NT2/D1 (cell line): ENCODE results near the gene CAPZB.

ENCODE experiments used
- DNase-seq: peaks from one replicate; pipeline ENCODE4 v3.0.0-alpha.2; 2011; ENCODE audit warnings: low read depth, low spot score
- H3K27me3 ChIP-seq: 2 replicates; pipeline ENCODE4 v1.6.0; 2011; ENCODE audit warnings: mild to moderate bottlenecking; ENCODE audit not compliant: insufficient read length, insufficient read depth
- H3K36me3 ChIP-seq: 2 replicates; pipeline ENCODE4 v1.6.1; 2011; ENCODE audit warnings: mild to moderate bottlenecking, low read length, mixed read lengths; ENCODE audit not compliant: insufficient read depth, insufficient read length
- H3K4me1 ChIP-seq: 2 replicates; pipeline ENCODE4 v1.5.1; 2011; ENCODE audit not compliant: insufficient read depth, insufficient read length
- H3K4me3 ChIP-seq: 2 replicates; pipeline ENCODE4 v1.5.1; 2011; ENCODE audit warnings: low read depth; ENCODE audit not compliant: insufficient read length
- H3K9ac ChIP-seq: 2 replicates; pipeline ENCODE4 v1.6.0; 2011; ENCODE audit warnings: low read depth; ENCODE audit not compliant: insufficient read length
- H3K9me3 ChIP-seq: 2 replicates; pipeline ENCODE4 v1.5.1; 2011; ENCODE audit warnings: mild to moderate bottlenecking, low read length; ENCODE audit not compliant: insufficient read depth
- SUZ12 ChIP-seq: IDR thresholded peaks from 2 replicates; pipeline ENCODE4 v1.6.1; 2011; ENCODE audit not compliant: insufficient read length, insufficient read depth; ENCODE audit errors: extremely low read depth
- YY1 ChIP-seq: IDR thresholded peaks from 2 replicates; pipeline ENCODE4 v1.6.1; 2011; ENCODE audit not compliant: insufficient read length, insufficient read depth
- ZNF274 ChIP-seq: IDR thresholded peaks from 2 replicates; pipeline ENCODE4 v1.6.1; 2011; ENCODE audit warnings: mild to moderate bottlenecking, low read depth, low read length

The CAPZB gene

GRCh38 chr1:19319196-19319595 is 166.1 kb downstream of the CAPZB start:
- TF ChIP-seq SUZ12 (no peak), ZNF274 (no peak), YY1 (no peak)
- Histone ChIP-seq H3K4me1 (peaks cover 5% of the 10 kb centered on the region), H3K9me3 (no peaks in the 10 kb centered on the region), H3K27me3 (no peaks in the 10 kb centered on the region), H3K9ac (no peak overlapping the region), H3K36me3 (peaks cover 40% of the 10 kb centered on the region), H3K4me3 (no peak overlapping the region)
- no peak for DNase-seq

- H3K4me3 ChIP-seq, result no peak overlapping the region
- H3K4me1 ChIP-seq, result peaks cover 5% of the 10 kb centered on the region
- H3K27me3 ChIP-seq, result no peaks in the 10 kb centered on the region
- H3K36me3 ChIP-seq, result peaks cover 35% of the 10 kb centered on the region
- DNase-seq, result no peak
- no peak overlapping the region for H3K9ac ChIP-seq
- no peaks in the 10 kb centered on the region for H3K9me3 ChIP-seq
- no peak for TF ChIP-seq SUZ12
- TF ChIP-seq YY1, result no peak
- TF ChIP-seq ZNF274, result no peak
Observed at GRCh38 chr1:19317126-19317910, 168.0 kb downstream of the CAPZB start.

GRCh38 chr1:19315378-19316198 is 169.8 kb downstream of the CAPZB start:
- TF ChIP-seq ZNF274 (no peak), YY1 (no peak), SUZ12 (no peak)
- peaks cover 11% of the 10 kb centered on the region for H3K4me1 ChIP-seq
- H3K4me3 ChIP-seq, result no peak overlapping the region
- H3K9ac ChIP-seq, result no peak overlapping the region
- H3K9me3 ChIP-seq, result no peaks in the 10 kb centered on the region
- H3K27me3 ChIP-seq, result peaks cover 6% of the 10 kb centered on the region
- H3K36me3 ChIP-seq, result peaks cover 30% of the 10 kb centered on the region
- DNase-seq, result no peak

- peak overlapping the region; percentile 17 for H3K9ac ChIP-seq
- H3K9me3 ChIP-seq, result no peaks in the 10 kb centered on the region
- H3K36me3 ChIP-seq, result peaks cover 29% of the 10 kb centered on the region
- H3K4me3 ChIP-seq, result no peak overlapping the region
- peaks cover 11% of the 10 kb centered on the region for H3K4me1 ChIP-seq
- TF ChIP-seq ZNF274, result no peak
- TF ChIP-seq SUZ12, result no peak
- TF ChIP-seq YY1, result no peak
- H3K27me3 ChIP-seq, result peaks cover 6% of the 10 kb centered on the region
- DNase-seq, result no peak
Observed at GRCh38 chr1:19313961-19314882, 171.1 kb downstream of the CAPZB start.

- TF ChIP-seq YY1, result no peak
- TF ChIP-seq SUZ12, result no peak
- no peak for TF ChIP-seq ZNF274
- no peak overlapping the region for H3K4me3 ChIP-seq
Observed at GRCh38 chr1:19313636-19313959, 171.7 kb downstream of the CAPZB start.

GRCh38 chr1:19312782-19313635 is 172.3 kb downstream of the CAPZB start:
- peak overlapping the region; percentile 79 for H3K4me3 ChIP-seq
- no peak for DNase-seq

More at GRCh38 chr1:19313636-19313959, 171.7 kb downstream of the CAPZB start:
- H3K9me3 ChIP-seq, result no peaks in the 10 kb centered on the region
- no peak for DNase-seq
- H3K4me1 ChIP-seq, result peaks cover 11% of the 10 kb centered on the region
- H3K36me3 ChIP-seq, result peaks cover 28% of the 10 kb centered on the region
- no peak overlapping the region for H3K9ac ChIP-seq
- peaks cover 6% of the 10 kb centered on the region for H3K27me3 ChIP-seq

More at GRCh38 chr1:19312782-19313635, 172.3 kb downstream of the CAPZB start:
- peaks cover 11% of the 10 kb centered on the region for H3K4me1 ChIP-seq
- H3K9ac ChIP-seq, result peak overlapping the region; percentile 90
- H3K27me3 ChIP-seq, result peaks cover 6% of the 10 kb centered on the region
- peaks cover 28% of the 10 kb centered on the region for H3K36me3 ChIP-seq
- H3K9me3 ChIP-seq, result no peaks in the 10 kb centered on the region
- TF ChIP-seq YY1 (no peak), ZNF274 (no peak), SUZ12 (no peak)
